GM12878 (cell line): ENCODE results near the gene HS6ST3. TPM values are rescaled to one million over a fixed set of nuclear protein-coding genes. Genes with fewer than 3 reads are reported as not detected.

ENCODE experiments used
- ATAC-seq: fragments of 200-7000 bp; cut with Tn5 transposase; 3 replicates; pipeline ENCODE4 v1.9.1; 2020; ENCODE audit warnings: mild to moderate bottlenecking, moderate library complexity
- BruUV-seq: library from RNA; stranded (reverse); fragments of 400-500 nt; replicated peaks from 2 replicates; lab custom pipeline; 2021; lab: Mats Ljungman, UMichigan
- CTCF ChIA-PET: fragments of 300-600 bp; sonication (Branson Sonifier 250); formaldehyde crosslinking; extraction: SDS; loops from one replicate; lab custom pipeline; 2021; ENCODE audit warnings: inconsistent platforms; lab: Yijun Ruan, JAX
- POLR2A ChIA-PET: fragments of 350-600 bp; formaldehyde crosslinking; extraction: SDS; loops from one replicate; lab custom pipeline; 2021; ENCODE audit warnings: inconsistent platforms; lab: Charles Lee
- RAD21 ChIA-PET: fragments of 300-600 bp; sonication (Branson Sonifier 250); formaldehyde crosslinking; loops from one replicate; lab custom pipeline; 2023; ENCODE audit warnings: antibody characterized with exemption; ENCODE audit not compliant: unreplicated experiment; lab: Charles Lee
- SMC1A ChIA-PET: fragments of 300-600 bp; sonication (Branson Sonifier 250); formaldehyde crosslinking; loops from one replicate; lab custom pipeline; 2023; ENCODE audit not compliant: unreplicated experiment, uncharacterized antibody; lab: Charles Lee
- DNase-seq: peaks from one replicate; pipeline ENCODE4 v3.0.0-alpha.2; 2011; ENCODE audit warnings: low read depth, low spot score
- FAIRE-seq: peaks from 3 replicates; lab custom pipeline; 2011; peaks lifted over from hg19 to GRCh38; lab: Jason Lieb, UNC
- H2AFZ ChIP-seq: 2 replicates; pipeline ENCODE4 v1.6.0; 2011; ENCODE audit warnings: low read depth, low read length, control low read depth; ENCODE audit not compliant: control insufficient read depth
- H3K27ac ChIP-seq: 2 replicates; pipeline ENCODE4 v1.5.1; 2011; ENCODE audit warnings: control low read depth; ENCODE audit not compliant: control insufficient read depth, insufficient read depth
- H3K27me3 ChIP-seq, 2 experiments: replicated peaks in 1 of 2; 2 replicates each; pipeline versions ENCODE4 v1.6.0 to v1.6.1; 2011; ENCODE audit warnings: low read length in 1 of 2; ENCODE audit not compliant: control insufficient read depth in 2 of 2, insufficient read depth in 2 of 2
- H3K36me3 ChIP-seq, 2 experiments: 2 replicates each; pipeline ENCODE4 v1.5.1; 2011; ENCODE audit warnings: low read length in 1 of 2; ENCODE audit not compliant: control insufficient read depth in 2 of 2, insufficient read depth in 2 of 2
- H3K4me1 ChIP-seq: 2 replicates; pipeline ENCODE4 v1.6.1; 2011; ENCODE audit warnings: mild to moderate bottlenecking, low read length, moderate library complexity, mixed read lengths; ENCODE audit not compliant: control insufficient read depth, insufficient read depth
- H3K4me2 ChIP-seq: 2 replicates; pipeline ENCODE4 v1.6.0; 2011; ENCODE audit warnings: control low read depth; ENCODE audit not compliant: control insufficient read depth, insufficient read depth
- H3K4me3 ChIP-seq: fragments of 200-600 bp; sonication (generic); 2 replicates; pipeline ENCODE4 v1.5.1; 2016
- H3K79me2 ChIP-seq: 2 replicates; pipeline ENCODE4 v1.6.0; 2011; ENCODE audit warnings: low read length; ENCODE audit not compliant: control insufficient read depth, insufficient read depth
- H3K9ac ChIP-seq: 2 replicates; pipeline ENCODE4 v1.8.0; 2011; ENCODE audit warnings: low read length, control low read depth, mixed read lengths; ENCODE audit not compliant: control insufficient read depth, insufficient read depth
- H3K9me3 ChIP-seq: replicated peaks from 3 replicates; pipeline ENCODE4 v1.5.1; 2011; ENCODE audit warnings: mild to moderate bottlenecking, low read length; ENCODE audit not compliant: control insufficient read depth, insufficient read depth
- H4K20me1 ChIP-seq: 2 replicates; pipeline ENCODE4 v1.6.0; 2011; ENCODE audit not compliant: control insufficient read depth, insufficient read depth
- EP300 ChIP-seq, 2 experiments: fragments of 150-350 bp in 1 of 2; IDR thresholded peaks; 2 replicates each; pipeline ENCODE4 v1.6.1; 2011 to 2012; ENCODE audit warnings: low read depth in 2 of 2, low read length in 2 of 2, borderline replicate concordance in 1 of 2, improper control_type of control experiment in 1 of 2, inconsistent platforms in 1 of 2; ENCODE audit not compliant: control insufficient read depth in 1 of 2
- MEF2B ChIP-seq: fragments of 450-650 bp; IDR thresholded peaks from 2 replicates; pipeline ENCODE4 v1.6.1; 2018; ENCODE audit warnings: mild to moderate bottlenecking, moderate library complexity; ENCODE audit not compliant: partially characterized antibody, poor library complexity, severe bottlenecking
- SMAD1 ChIP-seq: fragments of 450-650 bp; IDR thresholded peaks from 2 replicates; pipeline ENCODE4 v1.6.1; 2018; ENCODE audit warnings: mild to moderate bottlenecking, low read depth; ENCODE audit not compliant: partially characterized antibody
- WGBS: methylation state at CpG from one replicate; pipeline ENCODE4 v1.1.6; 2016; ENCODE audit warnings: low lambda C conversion rate; ENCODE audit not compliant: insufficient replicate concordance, insufficient coverage; ENCODE audit errors: missing lambda C conversion rate; 5-methylcytosine and 5-hydroxymethylcytosine counted together
- in situ Hi-C: fragments of 300-500 bp; cut with MboI; formaldehyde crosslinking; loops from 9 replicates; pipeline ENCODE4 v1.14.3; 2018; ENCODE audit warnings: mixed read lengths
- intact Hi-C: fragments of 100-400 bp; cut with micrococcal nuclease; formaldehyde crosslinking; loops from one replicate; pipeline ENCODE4 v1.14.2; 2022; ENCODE audit not compliant: unreplicated experiment
- polyA plus RNA-seq, 11 experiments: library from polyadenylated mRNA; depleted of rRNA in 4 of 11; unstranded in 6 of 11; stranded (reverse) in 5 of 11; fragments of >200 nt; fragmentation: Nextera tagmentation in 4 of 11; fragmentation: Illumina TruSeq in 1 of 11; extraction: Ambion mirVana in 4 of 11; extraction: Trizol in 1 of 11; gene quantifications; 1 replicate in 1 of 11; 2 replicates in 10 of 11; pipeline versions ENCODE4 v1.2.1 to v1.2.3, GENCODE V29; 2011 to 2016; ENCODE audit warnings: inconsistent platforms in 2 of 11, missing spikeins in 2 of 11, low read depth in 1 of 11
- total RNA-seq, 4 experiments: library from RNA; depleted of rRNA in 3 of 4; stranded (reverse); fragments of >200 nt in 3 of 4; fragmentation: Illumina TruSeq in 1 of 4; extraction: Trizol in 1 of 4; gene quantifications; 2 replicates each; pipeline versions ENCODE4 v1.2.1 to v1.2.3, GENCODE V29; 2013 to 2021
- TF ChIP-seq, protein P1 (sequence below): IDR thresholded peaks from 2 replicates; pipeline ENCODE4 v1.6.1; 2011; ENCODE audit warnings: borderline replicate concordance, low read depth, mild to moderate bottlenecking, moderate library complexity, low read length; ENCODE audit not compliant: insufficient read depth, poor library complexity, severe bottlenecking
- TF ChIP-seq, protein P2 (sequence below): fragments of 450-650 bp; IDR thresholded peaks from 2 replicates; pipeline ENCODE4 v1.6.1; 2016; ENCODE audit warnings: mild to moderate bottlenecking
- TF ChIP-seq, protein P3 (sequence below): IDR thresholded peaks from 2 replicates; pipeline ENCODE4 v1.6.1; 2011; ENCODE audit warnings: mild to moderate bottlenecking, low read depth, low read length, moderate library complexity; ENCODE audit not compliant: insufficient replicate concordance

Gene HS6ST3
- total and polyA plus RNA-seq, 10 of the 15 experiments (the other 5 are each of a cell fraction or from before 2014, with no cell fraction given), result under 0.01 to 2.9 TPM; not detected in 8

DNA sequence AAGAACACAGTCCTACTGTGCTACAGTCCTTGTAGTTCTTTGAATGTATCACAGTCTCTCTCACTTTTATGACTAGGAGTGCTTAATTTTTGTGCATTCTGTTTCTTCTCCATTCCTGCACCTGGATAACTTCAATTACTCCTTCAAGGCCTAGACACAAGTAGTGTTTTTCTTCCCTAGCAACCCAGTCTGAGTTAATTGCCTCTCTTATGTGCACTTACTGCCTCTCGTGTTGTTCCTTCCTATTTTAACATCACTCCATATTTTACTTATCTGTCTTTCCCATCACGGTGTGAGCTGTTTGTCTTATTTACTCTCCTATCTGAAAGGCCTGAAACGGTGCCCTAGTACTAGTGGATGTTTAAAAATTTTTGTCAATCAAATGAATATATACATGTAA, 101.5 kb downstream of the HS6ST3 start (continued):
- TF ChIP-seq, protein P1, sequence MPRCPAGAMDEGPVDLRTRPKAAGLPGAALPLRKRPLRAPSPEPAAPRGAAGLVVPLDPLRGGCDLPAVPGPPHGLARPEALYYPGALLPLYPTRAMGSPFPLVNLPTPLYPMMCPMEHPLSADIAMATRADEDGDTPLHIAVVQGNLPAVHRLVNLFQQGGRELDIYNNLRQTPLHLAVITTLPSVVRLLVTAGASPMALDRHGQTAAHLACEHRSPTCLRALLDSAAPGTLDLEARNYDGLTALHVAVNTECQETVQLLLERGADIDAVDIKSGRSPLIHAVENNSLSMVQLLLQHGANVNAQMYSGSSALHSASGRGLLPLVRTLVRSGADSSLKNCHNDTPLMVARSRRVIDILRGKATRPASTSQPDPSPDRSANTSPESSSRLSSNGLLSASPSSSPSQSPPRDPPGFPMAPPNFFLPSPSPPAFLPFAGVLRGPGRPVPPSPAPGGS, result no peak
- no peak for TF ChIP-seq SMAD1
- TF ChIP-seq, protein P2, sequence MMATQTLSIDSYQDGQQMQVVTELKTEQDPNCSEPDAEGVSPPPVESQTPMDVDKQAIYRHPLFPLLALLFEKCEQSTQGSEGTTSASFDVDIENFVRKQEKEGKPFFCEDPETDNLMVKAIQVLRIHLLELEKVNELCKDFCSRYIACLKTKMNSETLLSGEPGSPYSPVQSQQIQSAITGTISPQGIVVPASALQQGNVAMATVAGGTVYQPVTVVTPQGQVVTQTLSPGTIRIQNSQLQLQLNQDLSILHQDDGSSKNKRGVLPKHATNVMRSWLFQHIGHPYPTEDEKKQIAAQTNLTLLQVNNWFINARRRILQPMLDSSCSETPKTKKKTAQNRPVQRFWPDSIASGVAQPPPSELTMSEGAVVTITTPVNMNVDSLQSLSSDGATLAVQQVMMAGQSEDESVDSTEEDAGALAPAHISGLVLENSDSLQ, result no peak
- TF ChIP-seq, protein P3, sequence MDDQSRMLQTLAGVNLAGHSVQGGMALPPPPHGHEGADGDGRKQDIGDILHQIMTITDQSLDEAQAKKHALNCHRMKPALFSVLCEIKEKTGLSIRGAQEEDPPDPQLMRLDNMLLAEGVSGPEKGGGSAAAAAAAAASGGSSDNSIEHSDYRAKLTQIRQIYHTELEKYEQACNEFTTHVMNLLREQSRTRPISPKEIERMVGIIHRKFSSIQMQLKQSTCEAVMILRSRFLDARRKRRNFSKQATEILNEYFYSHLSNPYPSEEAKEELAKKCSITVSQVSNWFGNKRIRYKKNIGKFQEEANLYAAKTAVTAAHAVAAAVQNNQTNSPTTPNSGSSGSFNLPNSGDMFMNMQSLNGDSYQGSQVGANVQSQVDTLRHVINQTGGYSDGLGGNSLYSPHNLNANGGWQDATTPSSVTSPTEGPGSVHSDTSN, result no peak

DNA sequence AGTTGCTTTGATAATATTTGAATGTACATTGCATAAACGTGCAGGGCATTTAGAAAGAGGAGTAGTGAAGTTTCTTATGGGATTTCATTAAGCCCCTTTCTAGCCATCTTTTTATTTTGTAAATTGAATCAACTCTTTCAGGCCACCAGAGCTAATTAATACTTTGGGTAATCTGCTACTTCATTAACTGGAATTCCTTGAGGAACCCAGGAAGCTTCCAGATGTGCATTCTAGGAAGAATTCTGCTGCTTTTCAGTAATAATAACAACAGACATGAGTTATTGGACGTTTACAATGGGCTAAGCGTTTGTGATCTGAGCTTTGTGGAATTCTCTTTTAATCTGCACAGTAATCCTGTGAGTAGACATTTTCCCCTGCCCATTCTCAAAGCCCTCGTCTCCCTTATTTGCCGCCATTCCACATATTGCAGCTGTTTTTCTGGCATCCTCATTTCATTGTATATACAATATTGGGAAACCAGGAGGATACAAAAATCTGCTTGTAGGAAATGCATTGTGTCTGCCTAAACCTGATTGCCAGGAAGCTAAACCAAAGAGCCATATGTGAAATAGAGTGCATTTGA, 103.9 kb downstream of the HS6ST3 start:
- ChIA-PET RAD21 (no interaction called here), SMC1A (interaction anchor here (0.9 kb wide), 1 partner anchor 11 kb away, joined by 3 read pairs; no protein-coding TSS in a partner anchor)
- in situ Hi-C loops, result no loop called here

More for the DNA sequence above, 103.9 kb downstream of the HS6ST3 start:
- Histone ChIP-seq H2AFZ (no peak overlapping the region), H3K27ac (no peak overlapping the region), H3K4me1 (no peaks in the 10 kb centered on the region), H3K4me3 (no peak overlapping the region), H3K79me2 (no peaks in the 10 kb centered on the region), H3K9ac (no peak overlapping the region), H3K36me3 (no peaks in the 10 kb centered on the region), H3K4me2 (no peak overlapping the region), H3K27me3 (no peaks in the 10 kb centered on the region; a peak in 1 of 4 replicates), H3K9me3 (no peaks in the 10 kb centered on the region), H4K20me1 (no peaks in the 10 kb centered on the region)
- CTCF ChIA-PET, result interaction anchor here (1.2 kb wide), 1 partner anchor 11 kb away, joined by 3 read pairs; no protein-coding TSS in a partner anchor
- POLR2A ChIA-PET, result no interaction called here
- 8% methylated on average over 5 of the region's 5 CpGs for WGBS
- no peak for ATAC-seq
- FAIRE-seq, result no peak
- no peak for DNase-seq
- no peak for TF ChIP-seq EP300 (IDR thresholded peaks at IDR 0.05; ENCODE audit: borderline replicate concordance in 1 of 2, control insufficient read depth in 1 of 2, low read depth in 2 of 2, low read length in 2 of 2)
- TF ChIP-seq MEF2B, result no peak
- TF ChIP-seq, all 136 proteins: peak for 0
- intact Hi-C loops, result no loop called here
- BruUV-seq, result no TSS peak
